Neutrophil (primary cell): Measurements from ENCODE around the gene METTL26.

ENCODE experiments used
- H3K27ac ChIP-seq: fragments of 200-600 bp; sonication (generic); 2 replicates; pipeline ENCODE4 v1.5.1; 2016; ENCODE audit warnings: mild to moderate bottlenecking, moderate library complexity
- H3K27me3 ChIP-seq: fragments of 200-600 bp; sonication (generic); 2 replicates; pipeline ENCODE4 v1.6.0; 2016; ENCODE audit warnings: mild to moderate bottlenecking
- H3K36me3 ChIP-seq: fragments of 200-600 bp; sonication (generic); 2 replicates; pipeline ENCODE4 v1.5.1; 2017
- H3K4me1 ChIP-seq, 2 experiments: fragments of 200-600 bp in 1 of 2; sonication (generic) in 1 of 2; 1 replicate in 1 of 2; 2 replicates in 1 of 2; pipeline versions ENCODE4 v1.5.1 to v1.6.1; 2013 to 2016; ENCODE audit warnings: low read depth in 1 of 2, low read length in 1 of 2, mild to moderate bottlenecking in 1 of 2, moderate library complexity in 1 of 2; ENCODE audit not compliant: control insufficient read depth in 1 of 2, insufficient read depth in 1 of 2
- H3K4me3 ChIP-seq, 2 experiments: fragments of 200-600 bp in 1 of 2; sonication (generic) in 1 of 2; 1 replicate in 1 of 2; 2 replicates in 1 of 2; pipeline ENCODE4 v1.5.1; 2013 to 2016; ENCODE audit warnings: low read depth in 1 of 2, low read length in 1 of 2, mild to moderate bottlenecking in 1 of 2, moderate library complexity in 1 of 2
- H3K9me3 ChIP-seq: fragments of 200-600 bp; sonication (generic); 2 replicates; pipeline ENCODE4 v1.5.1; 2016
- CTCF ChIP-seq: fragments of 200-600 bp; sonication (generic); IDR thresholded peaks from 2 replicates; pipeline ENCODE4 v1.5.1; 2016; ENCODE audit warnings: antibody characterized with exemption

Gene METTL26

DNA sequence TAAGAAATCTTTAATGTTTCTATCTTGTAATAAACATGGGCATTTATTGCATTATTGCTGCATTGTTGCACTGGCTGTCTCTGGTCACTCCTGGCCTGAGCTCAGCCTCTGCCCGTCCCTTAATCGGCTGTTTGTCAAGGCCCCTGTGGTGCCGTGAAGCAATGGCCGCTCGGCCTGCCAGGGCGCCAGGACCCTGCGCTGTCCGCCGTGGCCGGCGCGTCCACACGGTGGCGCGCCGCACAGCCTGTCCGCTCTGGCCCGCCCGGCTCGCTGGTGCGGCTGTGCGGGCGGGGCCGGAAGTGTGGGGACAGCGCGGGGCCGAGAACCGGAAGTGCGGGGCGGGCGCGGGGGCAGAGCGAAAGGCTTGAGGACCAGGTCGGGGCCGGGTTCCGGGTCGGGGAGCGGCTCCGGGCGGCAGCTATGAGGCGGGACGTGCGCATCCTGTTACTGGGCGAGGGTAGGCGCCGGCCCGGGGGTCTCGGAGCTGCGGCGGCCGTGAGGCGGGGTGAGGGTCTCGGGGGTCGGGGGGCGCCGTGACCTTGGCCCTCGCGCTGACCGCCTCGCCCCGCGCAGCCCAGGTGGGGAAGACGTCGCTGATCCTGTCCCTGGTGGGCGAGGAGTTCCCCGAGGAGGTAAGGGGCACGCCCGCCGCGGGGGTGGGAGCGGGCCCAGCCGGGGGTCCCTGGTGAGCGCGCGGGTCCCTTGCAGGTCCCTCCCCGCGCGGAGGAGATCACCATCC is 31.8 kb upstream of the METTL26 start, which contains the start of gene RHOT2:
TSS of gene RHOT2 (plus strand) at position 353 of the 739 bp plus-strand sequence. CDS start at position 421, 68 bp downstream.
- peak; percentile 99 for TF ChIP-seq CTCF
- Histone ChIP-seq H3K36me3 (peaks cover 39% of the 10 kb centered on the region), H3K27ac (peak within 1 kb of the TSS; percentile 83), H3K9me3 (no peaks in the 10 kb centered on the region), H3K27me3 (no peaks in the 10 kb centered on the region), H3K4me1 (peaks cover 17 to 22% of the 10 kb centered on the region in 2 experiments), H3K4me3 (peak within 1 kb of the TSS; percentile 68 to 98)

- peak overlapping the region; percentile 83 for H3K27ac ChIP-seq
- TF ChIP-seq CTCF: no peak
- no peaks in the 10 kb centered on the region for H3K9me3 ChIP-seq
- H3K36me3 ChIP-seq: peaks cover 32% of the 10 kb centered on the region
- peaks cover 17 to 22% of the 10 kb centered on the region in 2 experiments for H3K4me1 ChIP-seq
- H3K4me3 ChIP-seq: peak overlapping the region; percentile 68 to 98
- H3K27me3 ChIP-seq: no peaks in the 10 kb centered on the region
Observed at GRCh38 chr16:667113-667779, 31.1 kb upstream of the METTL26 start.

DNA sequence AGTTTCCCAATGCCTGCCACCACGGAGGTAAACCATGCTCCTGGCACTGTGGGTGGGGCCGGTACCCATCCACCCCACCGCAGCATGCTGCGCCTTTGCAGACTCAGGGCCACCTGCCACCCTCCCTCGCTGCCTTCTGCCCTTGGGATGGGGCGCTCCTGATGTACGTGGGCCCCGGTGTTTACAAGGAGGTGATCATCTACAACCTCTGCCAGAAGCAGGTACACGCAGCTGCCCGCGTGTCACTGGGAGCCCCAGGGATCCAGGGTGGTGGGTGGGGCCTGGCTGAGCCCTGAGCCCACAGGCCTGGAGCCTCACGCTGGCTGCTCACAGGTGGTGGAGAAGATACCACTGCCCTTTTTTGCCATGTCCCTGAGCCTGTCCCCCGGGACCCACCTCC is 30.5 kb upstream of the METTL26 start:
- H3K27ac ChIP-seq: no peak overlapping the region
- no peak overlapping the region for H3K4me3 ChIP-seq
- H3K36me3 ChIP-seq: peaks cover 25% of the 10 kb centered on the region
- H3K4me1 ChIP-seq: peaks cover 17 to 22% of the 10 kb centered on the region in 2 experiments
- H3K27me3 ChIP-seq: no peaks in the 10 kb centered on the region
- TF ChIP-seq CTCF: no peak
- no peaks in the 10 kb centered on the region for H3K9me3 ChIP-seq

- Histone ChIP-seq H3K4me1 (peaks cover 13 to 16% of the 10 kb centered on the region in 2 experiments), H3K9me3 (no peaks in the 10 kb centered on the region), H3K27me3 (no peaks in the 10 kb centered on the region), H3K27ac (no peak overlapping the region), H3K36me3 (no peaks in the 10 kb centered on the region), H3K4me3 (no peak overlapping the region)
- no peak for TF ChIP-seq CTCF
Observed at GRCh38 chr16:662597-662996, 26.5 kb upstream of the METTL26 start.

GRCh38 chr16:662095-662494 is 26.0 kb upstream of the METTL26 start:
- H3K4me3 ChIP-seq: no peak overlapping the region

More at GRCh38 chr16:662095-662494, 26.0 kb upstream of the METTL26 start:
- H3K36me3 ChIP-seq: no peaks in the 10 kb centered on the region
- no peaks in the 10 kb centered on the region for H3K27me3 ChIP-seq
- peaks cover 9 to 13% of the 10 kb centered on the region in 2 experiments for H3K4me1 ChIP-seq
- H3K27ac ChIP-seq: no peak overlapping the region
- H3K9me3 ChIP-seq: no peaks in the 10 kb centered on the region
- no peak for TF ChIP-seq CTCF
